Activated CD8-positive, alpha-beta T cell treated with anti-CD3 and anti-CD28 coated beads for 36 hours (primary cell): ENCODE data around the gene FBXO31. TPM values are rescaled to one million over a fixed set of nuclear protein-coding genes. Genes with fewer than 3 reads are reported as not detected.

ENCODE experiments used
- ATAC-seq: fragments of 200-7000 bp; cut with Tn5 transposase; one replicate; pipeline ENCODE4 v1.10.0; 2021; ENCODE audit warnings: mild to moderate bottlenecking, moderate library complexity
- CTCF ChIA-PET: fragments of 350-600 bp; sonication (Branson Sonifier 250); formaldehyde crosslinking; loops from one replicate; lab custom pipeline; 2021; ENCODE audit warnings: antibody characterized with exemption; lab: Charles Lee
- POLR2A ChIA-PET: fragments of 350-600 bp; sonication (Branson Sonifier 250); formaldehyde crosslinking; loops from one replicate; lab custom pipeline; 2021; ENCODE audit warnings: antibody characterized with exemption; lab: Charles Lee
- DNase-seq: peaks from one replicate; pipeline ENCODE4 v3.0.0-alpha.2; 2020
- H3K27ac Mint-ChIP-seq: one replicate; pipeline ENCODE4 v1.8.0; 2021; ENCODE audit warnings: mild to moderate bottlenecking, mixed read lengths
- H3K27me3 Mint-ChIP-seq: one replicate; pipeline ENCODE4 v1.8.0; 2021; ENCODE audit warnings: mixed read lengths
- H3K36me3 Mint-ChIP-seq: one replicate; pipeline ENCODE4 v1.8.0; 2021; ENCODE audit warnings: low read depth, mixed read lengths
- H3K4me1 Mint-ChIP-seq: one replicate; pipeline ENCODE4 v1.8.0; 2021; ENCODE audit warnings: low read depth, mixed read lengths
- H3K4me3 Mint-ChIP-seq: one replicate; pipeline ENCODE4 v1.8.0; 2021; ENCODE audit warnings: mild to moderate bottlenecking, moderate library complexity, mixed read lengths
- H3K9me3 Mint-ChIP-seq: one replicate; pipeline ENCODE4 v1.8.0; 2021; ENCODE audit warnings: mixed read lengths
- CTCF ChIP-seq: fragments of 200-600 bp; IDR thresholded peaks from one replicate; pipeline ENCODE4 v1.8.0; 2022; ENCODE audit warnings: antibody characterized with exemption, mild to moderate bottlenecking
- intact Hi-C: fragments of 100-400 bp; cut with micrococcal nuclease; formaldehyde crosslinking; loops from one replicate; pipeline ENCODE4 v1.10.0; 2022
- total RNA-seq, 2 experiments: library from RNA; stranded (reverse); gene quantifications; one replicate each; pipeline ENCODE4 v1.2.3, GENCODE V29; 2021

Gene FBXO31
- total RNA-seq, 2 experiments from 2014 or later = 32.0 to 32.7 TPM

DNA sequence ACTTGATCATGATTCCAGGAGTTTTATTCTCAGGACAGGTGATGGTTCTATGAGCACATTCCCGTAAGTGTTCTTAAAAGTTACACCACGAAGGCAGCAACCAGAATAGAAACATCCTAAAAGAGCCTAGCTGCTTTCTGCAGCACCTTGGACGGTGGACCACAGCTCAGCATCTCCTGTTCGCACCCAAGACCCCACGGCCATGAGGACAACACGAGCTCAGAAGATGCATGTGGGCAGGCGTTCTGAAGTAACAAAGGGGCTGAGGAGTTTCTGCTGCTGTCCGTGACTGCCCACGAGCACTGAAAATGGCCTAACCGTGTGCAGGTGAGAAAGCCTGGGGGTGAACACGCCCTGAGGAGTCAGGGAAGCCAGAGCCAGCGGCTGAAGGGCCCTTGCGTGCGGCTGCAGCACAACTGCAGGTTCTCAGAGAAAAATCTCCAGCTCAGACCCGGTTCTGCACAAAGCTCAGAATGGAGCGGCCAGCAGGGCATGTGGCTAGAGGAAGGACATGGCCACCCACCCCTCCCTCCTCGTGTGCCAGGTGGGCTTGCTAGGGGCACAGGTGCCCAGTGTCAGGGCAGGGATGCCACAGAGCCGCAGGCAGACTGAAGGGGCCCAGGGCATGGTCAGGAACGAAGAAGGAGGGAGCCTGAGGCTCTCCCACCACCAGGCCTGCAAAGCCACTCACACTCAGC, 55.6 kb downstream of the FBXO31 start:
- ChIA-PET POLR2A (interaction anchor here (1.1 to 1.4 kb wide), 3 partner anchors 10 to 13 kb away, joined by 3 read pairs; no protein-coding TSS in a partner anchor), CTCF (interaction anchor here (2.3 kb wide), 1 partner anchor 308 kb away, joined by 8 read pairs; no protein-coding TSS in a partner anchor)
- Mint-ChIP-seq H3K36me3 (peaks cover 5% of the 10 kb centered on the region), H3K4me1 (peaks cover 2% of the 10 kb centered on the region), H3K27me3 (no peaks in the 10 kb centered on the region), H3K4me3 (no peak overlapping the region), H3K27ac (peak overlapping the region; percentile 24), H3K9me3 (no peaks in the 10 kb centered on the region)
- DNase-seq (no peak), ATAC-seq (no peak)
- no peak for TF ChIP-seq CTCF
- intact Hi-C loops = no loop called here

GRCh38 chr16:87326151-87326571, 57.4 kb downstream of the FBXO31 start:
- ATAC-seq (no peak), DNase-seq (no peak)
- ChIA-PET CTCF (interaction anchor here (1.7 to 2.4 kb wide), 3 partner anchors 9 to 310 kb away, joined by 3 to 8 read pairs (median 8); partner anchors contain the start of genes C16orf95 and FBXO31), POLR2A (interaction anchor here (1.2 kb wide), 1 partner anchor 10 kb away, joined by 3 read pairs; no protein-coding TSS in a partner anchor)
- H3K4me1 Mint-ChIP-seq = no peaks in the 10 kb centered on the region
- H3K9me3 Mint-ChIP-seq = no peaks in the 10 kb centered on the region
- intact Hi-C loops = no loop called here
- no peaks in the 10 kb centered on the region for H3K27me3 Mint-ChIP-seq
- H3K27ac Mint-ChIP-seq = no peak overlapping the region
- TF ChIP-seq CTCF = no peak
- peaks cover 5% of the 10 kb centered on the region for H3K36me3 Mint-ChIP-seq
- no peak overlapping the region for H3K4me3 Mint-ChIP-seq

GRCh38 chr16:87325423-87325858, 58.1 kb downstream of the FBXO31 start:
- ATAC-seq (no peak), DNase-seq (no peak)
- H3K4me1 Mint-ChIP-seq = no peaks in the 10 kb centered on the region
- H3K4me3 Mint-ChIP-seq = no peak overlapping the region
- ChIA-PET CTCF (interaction anchor here (1.5 to 2.4 kb wide), 4 partner anchors 9 to 69 kb away, joined by 3 to 9 read pairs (median 6); partner anchors contain the start of genes C16orf95 and FBXO31), POLR2A (interaction anchor here (0.6 kb wide), 1 partner anchor 1636 kb away, joined by 4 read pairs; no protein-coding TSS in a partner anchor)
- peaks cover 2% of the 10 kb centered on the region for H3K36me3 Mint-ChIP-seq
- intact Hi-C loops = no loop called here
- no peaks in the 10 kb centered on the region for H3K27me3 Mint-ChIP-seq
- no peak for TF ChIP-seq CTCF
- H3K9me3 Mint-ChIP-seq = no peaks in the 10 kb centered on the region
- no peak overlapping the region for H3K27ac Mint-ChIP-seq

DNA sequence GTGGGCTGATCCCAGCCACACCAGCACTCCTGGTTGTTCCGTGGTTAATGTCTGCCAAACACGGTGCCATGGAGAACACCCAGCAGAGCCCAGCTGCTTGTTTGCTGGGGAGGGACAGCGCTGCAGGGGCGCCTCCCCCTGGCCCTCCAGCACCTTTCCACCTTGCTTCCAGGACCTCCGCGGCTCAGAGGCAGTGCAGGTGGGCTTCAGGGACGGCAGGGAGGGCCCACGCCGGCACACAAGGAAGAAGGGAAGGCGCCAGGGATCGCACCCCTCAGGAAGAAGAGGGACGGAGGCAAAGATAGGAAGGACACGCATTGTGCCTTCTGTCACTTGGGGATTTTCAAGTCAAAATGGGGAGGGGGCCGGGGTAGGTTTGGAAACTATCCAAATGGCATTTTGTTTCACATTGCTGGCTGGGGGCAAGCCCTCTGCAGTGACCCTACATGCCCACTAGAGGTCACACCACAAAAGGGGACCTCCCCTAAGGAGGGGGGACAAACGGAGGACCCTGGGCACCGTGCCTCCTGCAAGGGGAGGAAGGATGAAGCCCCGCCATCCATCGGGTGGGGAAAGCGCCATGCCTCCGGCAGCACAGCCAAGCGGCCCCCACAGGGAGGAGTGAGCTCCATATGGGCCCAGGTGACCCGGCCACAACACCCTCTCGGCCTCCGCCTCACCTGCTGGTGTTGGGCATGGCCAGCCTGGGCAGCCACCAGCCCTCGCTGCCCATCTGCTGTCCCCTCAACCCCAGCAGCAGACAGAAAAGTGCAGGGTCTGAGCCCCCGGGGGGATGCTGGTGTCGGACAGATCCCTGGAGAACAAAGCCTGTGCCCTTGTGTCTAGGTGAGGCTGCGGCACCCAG, 58.9 kb downstream of the FBXO31 start:
- Mint-ChIP-seq H3K9me3 (no peaks in the 10 kb centered on the region), H3K27me3 (no peaks in the 10 kb centered on the region), H3K4me1 (no peaks in the 10 kb centered on the region), H3K27ac (no peak overlapping the region), H3K4me3 (no peak overlapping the region), H3K36me3 (peaks cover 1% of the 10 kb centered on the region)
- ChIA-PET POLR2A (interaction anchor here (0.6 to 1.1 kb wide), 2 partner anchors 59 to 1635 kb away, joined by 3 to 4 read pairs; partner anchors contain the start of gene FBXO31), CTCF (interaction anchor here (1.5 to 2.4 kb wide), 4 partner anchors 8 to 70 kb away, joined by 3 to 9 read pairs (median 6); partner anchors contain the start of genes C16orf95 and FBXO31)
- intact Hi-C loops = no loop called here
- TF ChIP-seq CTCF = peak; percentile 81
- DNase-seq = peak; percentile 52
- peak; percentile 89 for ATAC-seq
